GM21717 (cell line): Measurements from ENCODE around the gene HOXD3.

Source experiments
- ATAC-seq: cut with Tn5 transposase; IDR thresholded peaks from one replicate; pipeline ENCODE4 v1.9.1; 2021; ENCODE audit warnings: mild to moderate bottlenecking, moderate library complexity; ENCODE audit not compliant: unreplicated experiment

The HOXD3 gene

GRCh38 chr2:176161825-176162626, 4.9 kb downstream of the HOXD3 start:
- no peak for ATAC-seq

GRCh38 chr2:176162911-176163671, 6.0 kb downstream of the HOXD3 start:
- no peak for ATAC-seq

GRCh38 chr2:176163672-176164056, 6.6 kb downstream of the HOXD3 start:
- ATAC-seq: no peak

GRCh38 chr2:176164201-176164600, 7.1 kb downstream of the HOXD3 start:
- ATAC-seq: no peak

GRCh38 chr2:176164611-176165369, 7.7 kb downstream of the HOXD3 start:
- ATAC-seq: no peak

GRCh38 chr2:176165370-176166050, 8.4 kb downstream of the HOXD3 start:
- no peak for ATAC-seq

- ATAC-seq: no peak
Measured at GRCh38 chr2:176166272-176166671, 9.2 kb downstream of the HOXD3 start.

- ATAC-seq: no peak
Measured at GRCh38 chr2:176167398-176167797, 10.3 kb downstream of the HOXD3 start.

GRCh38 chr2:176169181-176169580, 12.1 kb downstream of the HOXD3 start:
- no peak for ATAC-seq

- ATAC-seq: no peak
Measured at GRCh38 chr2:176169711-176170110, 12.6 kb downstream of the HOXD3 start.

GRCh38 chr2:176170602-176171305, 13.6 kb downstream of the HOXD3 start:
- no peak for ATAC-seq

GRCh38 chr2:176171351-176172006, 14.4 kb downstream of the HOXD3 start:
- ATAC-seq: no peak

GRCh38 chr2:176172007-176172894, 15.1 kb downstream of the HOXD3 start:
- ATAC-seq: no peak

GRCh38 chr2:176172895-176173566, 15.9 kb downstream of the HOXD3 start:
- no peak for ATAC-seq

- no peak for ATAC-seq
Measured at GRCh38 chr2:176173567-176174381, 16.7 kb downstream of the HOXD3 start.

- ATAC-seq: no peak
Measured at GRCh38 chr2:176174382-176174823, 17.3 kb downstream of the HOXD3 start.
